Lower lobe of right lung (tissue), 2 donors: ENCODE results near the gene ADIPOR2. TPM values are rescaled to one million over a fixed set of nuclear protein-coding genes. Genes with fewer than 3 reads are reported as not detected.

Experiments used
- ATAC-seq, 2 donors: fragments of 200-7000 bp; cut with Tn5 transposase; one replicate each; pipeline ENCODE4 v1.9.1; 2020 to 2022; ENCODE audit warnings: mild to moderate bottlenecking in 2 of 2, moderate library complexity in 2 of 2
- DNase-seq: peaks from one replicate; pipeline ENCODE4 v3.0.0-alpha.2; 2020
- H3K27ac ChIP-seq: fragments of 200-600 bp; one replicate; pipeline ENCODE4 v1.8.0; 2022
- H3K27me3 ChIP-seq: fragments of 200-600 bp; one replicate; pipeline ENCODE4 v1.8.0; 2022; ENCODE audit warnings: low read depth
- H3K36me3 ChIP-seq: fragments of 200-600 bp; one replicate; pipeline ENCODE4 v1.8.0; 2022; ENCODE audit warnings: mild to moderate bottlenecking
- H3K4me1 ChIP-seq: fragments of 200-600 bp; one replicate; pipeline ENCODE4 v1.8.0; 2022
- H3K4me3 ChIP-seq: fragments of 200-600 bp; one replicate; pipeline ENCODE4 v1.8.0; 2022; ENCODE audit warnings: mild to moderate bottlenecking
- H3K9me3 ChIP-seq: fragments of 200-600 bp; one replicate; pipeline ENCODE4 v1.8.0; 2022
- CTCF ChIP-seq: fragments of 200-600 bp; IDR thresholded peaks from one replicate; pipeline ENCODE4 v1.8.0; 2022; ENCODE audit warnings: antibody characterized with exemption, mild to moderate bottlenecking
- intact Hi-C: fragments of 100-400 bp; cut with DNase I; formaldehyde crosslinking; loops from one replicate; pipeline ENCODE4 v1.11.0; 2022
- total RNA-seq: library from RNA; stranded (reverse); fragmentation: NEBNext Ultra II Directional; extraction: Animal tissue kit (Norgen Biotek cat#: 25700); gene quantifications from one replicate; pipeline ENCODE4 v1.2.1, GENCODE V29; 2021
- donor health status: DM: no; HTN: yes; CAD: no; lungs with severe emphysema.

Gene ADIPOR2
- total RNA-seq, 1 donor from 2014 or later: 83.8 TPM

- ATAC-seq (peak; percentile 64 to 68), DNase-seq (peak; percentile 70)
These were observed 105.7 kb downstream of the ADIPOR2 start for GRCh38 chr12:1796515-1797010.

GRCh38 chr12:1797011-1797901 lies 106.4 kb downstream of the ADIPOR2 start:
- no peak for TF ChIP-seq CTCF
- no peaks in the 10 kb centered on the region for H3K36me3 ChIP-seq
- no peaks in the 10 kb centered on the region for H3K9me3 ChIP-seq
- DNase-seq: peak; percentile 84
- H3K27ac ChIP-seq: peak overlapping the region; percentile 87
- peak overlapping the region; percentile 68 for H3K4me3 ChIP-seq
- peak; percentile 62 to 72 for ATAC-seq
- intact Hi-C loops: loop anchor here (10.0 kb wide), 1 partner anchor 138 kb away; no protein-coding TSS in a partner anchor
- peaks cover 19% of the 10 kb centered on the region for H3K4me1 ChIP-seq
- H3K27me3 ChIP-seq: no peaks in the 10 kb centered on the region

More at GRCh38 chr12:1796515-1797010, 105.7 kb downstream of the ADIPOR2 start:
- H3K4me3 ChIP-seq: peak overlapping the region; percentile 68
- H3K27ac ChIP-seq: peak overlapping the region; percentile 87
- intact Hi-C loops: loop anchor here (10.0 kb wide), 1 partner anchor 138 kb away; no protein-coding TSS in a partner anchor
- H3K36me3 ChIP-seq: no peaks in the 10 kb centered on the region
- H3K4me1 ChIP-seq: peaks cover 20% of the 10 kb centered on the region
- no peak for TF ChIP-seq CTCF
- H3K27me3 ChIP-seq: no peaks in the 10 kb centered on the region
- no peaks in the 10 kb centered on the region for H3K9me3 ChIP-seq

GRCh38 chr12:1797991-1798640 lies 107.2 kb downstream of the ADIPOR2 start:
- TF ChIP-seq CTCF: no peak
- Histone ChIP-seq H3K4me3 (peak overlapping the region; percentile 68), H3K9me3 (no peaks in the 10 kb centered on the region), H3K27me3 (no peaks in the 10 kb centered on the region), H3K36me3 (no peaks in the 10 kb centered on the region), H3K27ac (peak overlapping the region; percentile 87), H3K4me1 (peaks cover 19% of the 10 kb centered on the region)
- intact Hi-C loops: loop anchor here (10.0 kb wide), 1 partner anchor 137 kb away; no protein-coding TSS in a partner anchor
- ATAC-seq (no peak), DNase-seq (no peak)

- Histone ChIP-seq H3K27me3 (no peaks in the 10 kb centered on the region), H3K4me3 (no peak overlapping the region), H3K27ac (no peak overlapping the region), H3K36me3 (no peaks in the 10 kb centered on the region), H3K4me1 (peaks cover 19% of the 10 kb centered on the region), H3K9me3 (no peaks in the 10 kb centered on the region)
- intact Hi-C loops: loop anchor here (10.0 kb wide), 1 partner anchor 136 kb away; no protein-coding TSS in a partner anchor
- ATAC-seq: no peak
- no peak for TF ChIP-seq CTCF
- DNase-seq: peak; percentile 41
These were observed 107.8 kb downstream of the ADIPOR2 start for GRCh38 chr12:1798641-1799020.

GRCh38 chr12:1799051-1799881 lies 108.4 kb downstream of the ADIPOR2 start:
- Histone ChIP-seq H3K36me3 (no peaks in the 10 kb centered on the region), H3K27ac (no peak overlapping the region), H3K4me1 (peaks cover 19% of the 10 kb centered on the region), H3K4me3 (no peak overlapping the region), H3K9me3 (no peaks in the 10 kb centered on the region), H3K27me3 (no peaks in the 10 kb centered on the region)
- intact Hi-C loops: loop anchor here (10.0 kb wide), 1 partner anchor 136 kb away; no protein-coding TSS in a partner anchor
- no peak for ATAC-seq
- DNase-seq: no peak
- TF ChIP-seq CTCF: no peak
